ENCODE results near the gene POLG. TPM values are rescaled to one million over a fixed set of nuclear protein-coding genes. Genes with fewer than 3 reads are reported as not detected.

The POLG gene
- polyA plus RNA-seq, 4 donors, result 49.9 to 56.6 (median 52.0) TPM

DNA sequence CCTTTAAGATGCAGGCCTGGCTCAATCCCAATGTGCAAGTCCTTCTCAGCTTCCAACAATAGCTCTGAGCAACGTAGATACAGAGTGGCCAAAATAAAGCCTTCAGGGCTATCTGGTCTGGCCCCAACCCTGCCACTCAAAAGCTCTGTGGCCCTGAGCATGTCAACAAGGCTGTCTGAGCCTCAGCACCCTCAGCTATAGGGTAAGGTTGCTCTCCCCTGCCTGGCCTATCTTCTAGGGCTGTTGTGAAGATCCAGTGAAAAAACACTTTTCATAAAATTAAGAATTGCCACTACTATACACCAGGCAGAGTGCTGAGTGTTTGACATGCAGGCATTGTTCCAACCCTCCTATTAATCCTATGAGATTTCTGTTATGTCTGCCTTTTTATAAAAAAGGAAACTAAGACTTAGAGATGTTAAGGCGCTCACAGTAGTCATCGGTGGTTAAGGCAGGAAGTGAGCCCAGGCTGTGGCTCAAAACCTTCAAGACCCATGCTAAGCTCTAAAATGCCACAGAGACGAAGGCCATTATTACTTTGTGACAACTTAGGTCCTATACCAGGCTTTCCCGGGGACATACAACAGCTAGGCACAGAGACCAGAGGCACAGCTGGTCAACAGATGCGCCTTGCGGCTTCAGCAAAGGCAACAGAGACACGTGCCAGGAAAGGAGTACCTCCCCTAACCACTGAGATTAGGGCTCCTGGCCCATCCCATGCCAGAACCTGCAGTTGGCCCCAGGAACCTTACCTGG, 5.1 kb downstream of the POLG start:
- DNase-seq (ENCODE audit: low read depth in 4 of 4, low spot score in 3 of 4), result no peak

DNA sequence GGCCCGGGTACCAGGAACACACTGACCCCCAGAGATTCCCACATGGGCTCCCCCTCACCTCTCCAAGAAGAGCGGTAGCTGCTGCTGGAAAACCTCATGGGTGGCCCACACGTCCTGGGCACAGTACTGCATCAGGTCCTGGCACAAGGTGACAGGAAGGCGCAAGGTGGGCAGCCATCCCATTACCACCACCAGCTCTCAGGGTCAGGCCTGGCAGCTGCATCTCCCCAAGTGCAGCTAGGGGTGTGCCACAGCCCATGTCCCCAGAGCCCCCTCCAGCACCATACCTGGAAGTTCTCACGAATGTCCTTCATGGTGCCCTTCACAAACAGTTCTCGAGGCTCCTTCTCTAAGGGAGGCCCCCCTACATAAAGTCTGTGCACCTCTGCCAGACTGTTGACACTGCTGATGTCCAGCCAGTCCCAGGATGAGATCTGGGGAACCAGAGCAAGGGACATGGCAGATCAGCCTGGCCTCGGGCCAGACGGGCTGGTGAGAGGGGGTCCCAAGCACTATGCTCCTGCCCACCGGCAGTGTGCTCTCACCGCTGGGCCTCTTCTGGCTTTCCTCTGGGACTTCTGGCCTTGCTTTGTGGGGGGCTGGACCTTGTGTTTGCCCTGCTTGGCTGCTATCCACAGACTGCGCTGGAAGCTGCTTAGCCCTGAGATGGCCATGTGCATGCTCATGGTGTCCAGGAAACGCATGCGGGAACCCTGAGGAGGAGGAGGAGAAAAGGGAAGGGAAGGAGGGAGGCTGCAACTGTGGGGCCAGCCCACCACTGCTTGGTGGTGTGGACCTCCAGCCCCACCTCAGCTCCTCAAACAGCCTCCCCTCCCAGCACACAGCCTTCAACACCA, 6.0 kb downstream of the POLG start:
- no peak for DNase-seq (ENCODE audit: low read depth in 4 of 4, low spot score in 3 of 4)

DNA sequence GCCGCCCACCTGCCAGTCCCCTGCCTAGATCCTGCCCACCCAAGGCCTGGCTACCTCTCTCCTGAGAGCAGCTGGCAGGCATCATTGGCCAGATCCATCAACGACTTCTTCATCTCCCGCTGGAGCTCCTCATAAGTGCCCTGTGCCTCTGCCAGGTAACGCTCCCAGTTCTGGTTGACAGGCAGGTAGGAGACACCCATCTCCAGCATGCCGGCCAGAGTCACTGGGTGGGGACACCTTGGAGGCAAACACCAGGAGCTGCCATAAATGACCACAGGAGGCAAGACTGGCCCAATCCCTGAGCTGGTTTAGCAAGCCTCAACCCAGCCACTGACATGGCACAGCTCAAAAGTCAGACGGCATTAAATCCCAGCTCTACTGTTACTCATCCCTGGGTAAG, 7.5 kb downstream of the POLG start:
- no peak for DNase-seq (ENCODE audit: low read depth in 4 of 4, low spot score in 3 of 4)

DNA sequence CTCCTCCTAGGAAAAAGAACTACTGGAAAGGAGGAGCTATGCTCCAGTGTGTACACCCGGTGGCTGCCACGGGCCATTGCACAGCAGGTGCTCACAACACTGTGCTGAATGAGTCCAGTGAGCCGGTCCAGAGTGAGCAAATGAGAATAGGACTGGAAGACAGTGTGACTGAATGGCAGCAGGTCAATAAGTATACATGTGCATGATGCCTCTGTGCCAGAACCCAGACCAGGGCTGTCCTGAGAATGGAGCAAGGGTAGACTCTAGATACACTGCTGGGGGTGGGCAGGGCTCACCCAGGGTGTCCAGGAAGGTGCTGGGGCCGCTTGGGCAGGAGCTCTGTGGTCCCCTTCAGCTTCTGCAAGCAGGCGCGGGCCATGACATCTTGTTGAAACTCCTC, 8.3 kb downstream of the POLG start:
- DNase-seq (ENCODE audit: low read depth in 4 of 4, low spot score in 3 of 4), result no peak

DNA sequence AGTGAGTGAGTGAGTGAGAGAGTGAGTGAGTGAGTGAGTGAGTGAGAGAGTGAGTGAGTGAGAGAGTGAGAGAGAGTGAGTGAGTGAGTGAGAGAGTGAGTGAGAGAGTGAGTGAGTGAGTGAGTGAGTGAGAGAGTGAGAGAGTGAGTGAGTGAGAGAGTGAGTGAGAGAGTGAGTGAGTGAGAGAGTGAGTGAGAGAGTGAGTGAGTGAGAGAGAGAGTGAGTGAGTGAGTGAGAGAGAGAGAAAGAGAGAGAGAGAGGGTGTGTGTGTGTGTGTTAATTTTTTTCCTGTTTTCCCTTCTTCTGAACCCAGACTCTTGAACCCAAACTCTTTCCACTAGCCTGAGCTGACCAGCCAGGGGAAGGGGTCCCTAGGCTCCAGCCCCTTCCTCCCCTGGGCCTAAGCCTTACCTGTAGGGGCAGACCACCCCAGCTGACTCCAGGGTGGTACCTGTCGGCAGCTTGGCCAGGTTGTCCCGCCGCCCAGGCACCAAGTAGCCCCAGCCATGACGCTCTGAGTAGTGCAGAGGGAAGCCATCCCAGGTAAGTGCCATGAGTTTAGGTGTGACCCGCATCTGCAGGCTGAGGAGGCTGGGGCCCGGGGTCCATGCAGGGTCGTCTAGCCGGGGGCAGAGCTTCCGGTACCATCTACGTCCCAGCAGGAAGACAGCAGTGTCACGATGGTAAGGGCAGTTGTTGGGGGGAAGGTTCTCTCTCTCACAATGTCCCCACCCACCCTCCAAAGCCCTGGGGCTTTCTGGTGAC, 9.4 kb downstream of the POLG start:
- no peak for DNase-seq (ENCODE audit: low read depth in 4 of 4, low spot score in 3 of 4)

DNA sequence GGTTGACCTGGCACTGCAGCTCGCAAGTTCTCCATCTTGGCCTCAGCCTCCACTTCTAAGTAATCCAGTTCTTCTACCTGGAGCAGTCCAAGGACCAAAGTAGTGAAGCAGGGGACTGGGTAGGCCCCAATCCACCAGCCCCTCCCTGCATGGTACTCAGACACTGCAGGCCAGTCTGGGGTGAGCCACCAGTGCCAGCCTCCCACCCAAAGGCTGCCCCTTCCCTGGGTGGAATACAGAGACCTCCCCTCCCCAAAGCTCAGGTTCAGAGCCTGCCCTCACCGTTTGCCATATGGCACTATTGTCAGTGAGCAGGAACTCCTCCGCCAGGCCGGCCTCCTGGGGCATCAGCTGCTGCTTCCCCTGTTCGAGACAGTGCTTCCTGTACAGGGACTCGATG, 10.8 kb downstream of the POLG start:
- DNase-seq (ENCODE audit: low read depth in 4 of 4, low spot score in 3 of 4), result no peak

DNA sequence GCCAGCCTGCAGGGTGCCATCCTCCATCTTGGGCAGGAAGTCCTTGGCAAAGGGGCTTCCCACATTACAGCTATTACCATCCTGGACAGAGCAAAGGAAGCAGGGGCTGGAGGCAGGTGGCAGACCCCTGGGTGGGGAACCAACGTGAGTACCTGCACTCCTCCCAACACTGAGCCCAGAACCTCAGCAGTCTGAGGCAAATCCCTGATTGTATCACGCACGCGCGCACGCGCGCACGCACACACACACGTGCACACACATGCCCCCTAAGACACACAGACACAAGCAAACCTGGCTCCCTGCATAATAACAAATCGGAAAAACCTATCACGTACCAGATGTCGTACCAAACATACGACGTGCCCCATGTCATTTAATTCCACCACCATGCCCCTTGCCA, 11.8 kb downstream of the POLG start:
- no peak for DNase-seq (ENCODE audit: low read depth in 4 of 4, low spot score in 3 of 4)

DNA sequence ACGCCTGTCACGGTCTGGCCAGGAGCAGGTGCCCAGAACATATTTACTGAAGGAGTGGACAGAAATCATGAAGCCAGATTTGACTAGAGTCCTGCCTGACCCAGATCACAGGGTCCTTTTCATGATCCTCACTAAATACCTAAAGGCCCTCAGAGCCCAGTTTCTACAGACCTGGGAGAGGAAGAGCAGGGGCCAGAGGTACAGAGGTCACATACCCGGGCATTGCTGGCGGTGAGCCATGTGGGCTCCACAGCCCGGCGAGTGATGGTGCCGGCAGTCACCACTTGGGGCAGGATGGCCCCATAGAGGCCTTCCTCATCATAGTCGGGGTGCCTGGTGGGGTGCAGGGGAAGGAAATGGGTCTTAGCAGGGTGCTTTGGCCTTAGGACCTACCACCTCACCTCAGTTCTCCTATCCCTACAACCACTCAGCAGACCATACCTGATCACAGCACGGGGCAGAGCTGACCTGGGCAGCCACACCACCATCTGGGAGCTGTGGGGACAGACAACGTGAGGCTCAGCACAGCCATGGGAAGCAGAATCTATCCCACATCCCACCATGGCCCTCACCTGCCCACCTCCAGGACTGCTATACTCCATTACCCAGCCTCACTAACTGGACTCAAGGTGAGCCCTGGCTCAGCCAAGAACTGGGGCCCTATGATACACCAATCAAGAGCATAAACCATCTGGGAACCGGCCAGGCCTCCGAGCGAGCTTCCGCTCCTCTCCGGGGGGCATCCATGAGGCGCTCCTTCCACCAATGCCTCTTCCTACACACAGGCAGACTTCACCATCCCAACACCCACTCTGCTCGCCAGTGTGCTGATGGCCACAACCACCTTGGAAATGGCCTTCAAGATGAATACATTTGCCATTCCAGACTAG, 12.9 kb downstream of the POLG start:
- no peak for DNase-seq (ENCODE audit: low read depth in 4 of 4, low spot score in 3 of 4)

DNA sequence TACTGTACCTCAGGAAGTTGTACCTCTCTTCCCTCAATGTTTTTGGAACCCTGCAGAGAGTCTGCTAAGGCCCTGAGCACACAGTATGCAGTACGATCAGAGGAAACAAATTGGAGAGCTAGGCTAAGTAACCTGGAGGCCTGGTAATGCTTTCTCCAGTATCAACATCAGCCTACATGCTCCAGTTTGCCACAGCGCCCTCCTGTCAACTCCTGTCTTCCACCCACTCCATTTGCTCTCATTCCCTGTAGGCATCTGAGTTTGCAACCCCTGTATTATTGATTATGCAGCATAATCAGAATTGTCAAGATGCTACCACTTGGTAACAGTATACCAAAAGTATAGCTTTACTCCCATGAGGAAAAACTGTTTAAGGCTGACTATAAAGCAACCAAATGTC, 14.4 kb downstream of the POLG start:
- no peak for DNase-seq (ENCODE audit: low read depth in 4 of 4, low spot score in 3 of 4)

DNA sequence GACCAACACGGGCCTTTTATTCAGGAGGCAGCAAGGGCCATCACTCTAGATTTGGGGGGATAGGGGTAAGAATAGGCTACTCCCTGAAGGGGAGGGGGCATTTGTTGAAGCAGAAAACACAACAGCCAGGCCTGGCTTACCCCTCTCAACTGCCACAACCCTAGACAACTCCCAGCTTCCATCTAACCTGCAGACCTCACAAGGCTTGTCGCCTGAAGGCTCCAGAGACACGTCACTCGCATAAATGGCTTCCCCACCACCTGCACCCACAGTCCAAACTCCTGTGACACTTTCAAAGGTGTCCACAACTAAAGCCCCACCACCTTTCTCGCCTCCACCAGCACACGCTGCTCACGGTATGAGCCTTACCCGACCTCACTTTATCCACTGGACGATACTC, 14.9 kb downstream of the POLG start:
- DNase-seq (ENCODE audit: low read depth in 4 of 4, low spot score in 3 of 4), result no peak

DNA sequence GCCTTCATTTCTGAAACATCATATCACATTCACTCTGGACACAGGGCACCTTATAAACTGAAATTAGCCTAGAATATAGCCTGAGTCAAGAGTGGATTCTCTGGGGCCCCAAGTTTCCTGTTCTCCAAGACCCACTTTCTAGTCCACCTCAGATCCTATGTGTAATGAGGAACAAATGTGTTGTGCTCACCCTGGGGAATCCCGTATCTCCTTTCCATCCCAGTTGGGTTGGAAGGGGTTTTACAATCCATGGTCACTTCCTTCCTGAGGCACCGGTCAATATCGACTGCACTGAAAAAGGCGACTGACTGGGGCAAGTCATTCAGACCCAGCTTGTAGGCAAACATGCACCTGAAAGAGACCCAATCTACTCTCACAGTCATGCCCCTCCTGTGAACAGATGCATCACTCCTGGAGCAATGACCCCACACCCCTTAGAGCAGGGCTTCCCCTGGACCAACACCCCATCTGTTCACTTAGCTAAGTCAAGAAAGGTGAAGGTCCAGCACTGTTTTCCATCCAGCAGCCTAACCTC, 17.4 kb downstream of the POLG start:
- no peak for DNase-seq (ENCODE audit: low read depth in 4 of 4, low spot score in 3 of 4)

DNA sequence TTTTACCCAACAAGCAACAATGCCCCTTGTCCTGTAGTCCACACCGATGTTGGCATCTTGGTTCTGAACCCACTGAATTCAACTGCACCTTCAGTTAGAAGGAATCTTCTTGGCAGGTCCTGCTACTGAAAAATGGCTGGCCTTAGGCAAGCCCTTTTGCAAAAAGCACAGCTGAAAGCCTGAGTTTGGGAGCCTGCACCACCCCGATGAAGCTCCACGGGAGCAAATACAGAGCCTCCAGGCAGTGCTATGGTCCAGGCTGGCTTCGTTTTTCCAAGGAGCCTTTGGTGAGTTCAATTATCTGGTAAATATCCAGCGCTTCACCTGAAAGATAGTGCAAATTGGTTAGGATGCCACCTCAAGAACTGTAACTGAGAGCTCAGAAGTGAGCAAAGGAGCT, 18.1 kb downstream of the POLG start:
- DNase-seq (ENCODE audit: low read depth in 4 of 4, low spot score in 3 of 4), result no peak

DNA sequence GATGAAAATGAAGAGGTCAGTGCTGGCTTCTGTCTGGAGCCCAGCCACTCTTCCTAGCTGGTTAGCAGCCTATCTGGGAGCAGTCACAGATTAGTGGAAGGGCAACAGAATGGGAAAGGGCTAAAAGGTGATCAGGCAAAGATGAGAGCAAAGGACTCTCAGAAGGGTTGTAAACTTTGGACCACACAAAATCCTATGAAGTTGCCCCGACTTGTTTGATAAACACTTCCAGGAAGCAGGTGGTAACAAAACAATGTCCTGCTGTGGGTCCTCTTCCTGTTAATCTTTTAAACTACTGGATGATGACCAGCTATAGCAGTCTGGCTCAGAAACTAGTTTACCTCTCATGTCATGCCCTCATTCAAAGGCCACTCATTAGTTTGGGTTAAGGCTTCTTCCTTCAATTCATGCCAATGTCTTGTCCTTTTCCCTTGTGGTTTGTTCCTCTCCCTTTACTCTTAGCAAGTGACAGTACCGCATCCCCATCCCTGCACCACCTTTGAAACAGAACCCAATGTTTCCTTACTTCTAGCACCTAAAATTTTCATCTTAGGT, 19.2 kb downstream of the POLG start:
- DNase-seq (ENCODE audit: low read depth in 4 of 4, low spot score in 3 of 4), result no peak

DNA sequence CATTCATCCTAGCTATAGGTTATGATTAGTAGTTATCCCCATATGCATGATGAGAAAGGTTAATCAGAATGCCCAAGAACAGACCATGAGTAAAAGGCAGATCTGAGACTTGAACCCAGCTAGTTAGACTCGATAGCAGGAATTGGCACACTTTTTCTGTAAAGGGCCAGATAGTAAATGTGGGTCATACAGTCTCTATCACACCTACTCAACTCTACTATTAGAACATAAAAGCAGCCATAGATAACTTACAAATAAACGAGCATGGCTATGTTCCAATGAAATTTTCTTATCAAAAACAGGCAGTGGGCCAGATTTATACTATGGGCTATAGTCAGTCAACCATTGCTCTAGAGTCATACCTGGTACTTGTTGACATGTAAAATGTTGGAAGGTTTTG, 24.6 kb downstream of the POLG start:
- no peak for DNase-seq (ENCODE audit: low read depth in 4 of 4, low spot score in 3 of 4)

DNA sequence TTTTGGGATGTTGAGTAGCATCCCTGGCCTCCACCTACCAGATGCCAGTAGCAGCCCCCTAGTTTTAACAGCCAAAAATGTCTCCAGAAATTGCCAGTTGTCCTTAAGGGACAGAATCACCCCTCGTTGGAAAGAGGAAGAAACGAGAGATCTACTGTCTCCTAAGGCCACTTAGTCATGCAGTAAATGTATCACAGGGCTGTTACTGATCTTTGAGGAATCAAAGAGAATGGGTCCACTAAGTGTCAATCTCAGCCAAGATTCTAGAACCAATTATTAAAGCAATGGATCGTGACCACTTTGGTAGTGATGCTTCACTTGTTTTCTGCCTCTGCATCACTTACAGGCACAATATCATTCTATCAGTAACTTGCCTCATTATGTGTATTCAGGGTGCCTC, 26.4 kb downstream of the POLG start:
- no peak for DNase-seq (ENCODE audit: low read depth in 4 of 4, low spot score in 3 of 4)

DNA sequence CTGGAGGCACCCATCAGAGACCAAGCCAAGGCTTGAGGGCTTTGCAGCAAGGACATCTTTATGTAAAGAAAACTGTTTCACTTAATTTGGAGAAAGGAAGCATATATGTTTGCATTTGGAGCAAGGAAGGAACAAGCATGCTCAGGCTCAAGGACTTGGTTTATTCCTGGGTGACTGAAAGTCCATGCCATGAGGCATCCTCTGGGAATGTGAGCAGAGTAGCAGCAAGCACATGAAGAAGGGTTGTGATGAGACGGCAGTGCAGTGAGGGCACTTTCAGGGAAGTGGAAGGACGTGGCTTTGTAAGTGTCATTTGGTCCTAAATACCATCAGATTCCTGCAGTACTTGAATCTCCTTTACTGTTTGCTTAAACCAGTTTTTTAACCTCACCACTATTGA, 26.8 kb downstream of the POLG start:
- no peak for DNase-seq (ENCODE audit: low read depth in 4 of 4, low spot score in 3 of 4)

DNA sequence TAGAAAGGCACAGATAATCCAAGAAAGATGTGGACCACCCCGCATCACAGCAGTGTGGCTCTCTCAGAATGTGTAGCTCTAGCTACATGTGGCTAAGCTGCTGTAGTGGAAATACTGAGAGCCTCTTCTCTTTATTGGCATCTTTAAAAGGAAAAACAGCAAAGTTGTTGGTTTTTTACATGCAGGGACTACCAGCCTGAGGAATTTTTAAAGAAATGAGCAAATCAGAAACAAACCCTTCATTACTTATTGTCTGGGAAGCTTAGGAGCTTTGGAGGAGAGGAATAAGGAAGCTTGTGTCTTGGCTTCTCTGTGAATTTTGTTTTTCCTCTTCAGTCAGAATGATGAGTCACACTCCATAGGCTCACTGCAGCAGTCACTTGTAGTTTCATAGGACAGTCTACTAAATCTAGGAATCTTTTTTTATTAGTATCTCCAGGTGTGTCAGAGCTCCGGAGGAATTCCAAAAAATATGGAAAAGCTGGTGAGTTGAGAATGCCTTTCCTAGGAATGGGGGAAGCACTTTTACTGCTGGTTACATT, 27.5 kb downstream of the POLG start:
- no peak for DNase-seq (ENCODE audit: low read depth in 4 of 4, low spot score in 3 of 4)

DNA sequence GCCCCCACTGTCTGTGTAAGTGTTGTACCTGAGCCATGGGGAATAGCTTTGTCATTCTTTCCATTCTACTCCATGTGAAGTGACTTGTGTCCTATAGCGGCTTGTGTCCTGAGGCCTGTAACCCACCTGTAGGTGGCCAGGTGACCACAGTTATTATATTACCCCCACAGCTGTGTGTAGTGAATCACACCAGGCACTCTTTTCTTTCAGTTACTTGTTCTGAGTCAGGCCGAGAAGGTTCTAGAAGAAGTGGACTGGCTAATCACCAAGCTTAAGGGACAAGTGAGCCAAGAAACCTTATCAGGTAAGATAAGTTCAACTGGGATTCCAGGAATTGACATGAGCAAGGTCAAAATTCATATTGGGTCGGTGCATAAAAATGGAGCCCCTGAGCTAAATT, 29.2 kb downstream of the POLG start:
- no peak for DNase-seq (ENCODE audit: low read depth in 4 of 4, low spot score in 3 of 4)

DNA sequence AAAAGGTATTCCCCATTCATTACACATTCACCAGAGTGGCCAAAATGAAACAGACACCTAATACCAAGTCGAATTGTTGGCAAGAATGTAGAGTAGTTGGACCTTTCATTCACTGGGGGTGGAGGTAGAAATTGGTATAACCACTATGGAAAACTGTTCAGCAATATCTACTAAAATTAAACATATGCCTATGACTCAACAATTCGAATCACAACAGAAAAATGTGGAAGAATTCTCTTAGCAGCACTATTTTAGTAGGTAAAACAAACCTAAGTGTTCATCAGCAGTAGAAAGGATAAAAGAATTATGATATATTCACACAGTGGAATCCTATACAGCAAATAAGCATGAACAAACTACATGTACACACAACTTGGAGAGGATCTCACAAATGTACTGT, 30.6 kb downstream of the POLG start:
- no peak for DNase-seq (ENCODE audit: low read depth in 4 of 4, low spot score in 3 of 4)
